Fibroblast of gingiva (primary cell): ENCODE data around the gene DLK1.

ENCODE experiments used
- DNase-seq: peaks from one replicate; pipeline ENCODE4 v3.0.0-alpha.2; 2011; ENCODE audit warnings: low read depth

DLK1 gene

GRCh38 chr14:100733152-100733850, 6.6 kb downstream of the DLK1 start:
- DNase-seq = no peak

GRCh38 chr14:100734031-100734990, 7.6 kb downstream of the DLK1 start:
- DNase-seq = no peak

- no peak for DNase-seq
Measured at GRCh38 chr14:100735271-100735670, 8.6 kb downstream of the DLK1 start.

- no peak for DNase-seq
Measured at GRCh38 chr14:100736269-100737180, 9.8 kb downstream of the DLK1 start.

GRCh38 chr14:100737526-100737925, 10.8 kb downstream of the DLK1 start:
- DNase-seq = no peak

- DNase-seq = no peak
Measured at GRCh38 chr14:100738269-100738691, 11.6 kb downstream of the DLK1 start.

- no peak for DNase-seq
Measured at GRCh38 chr14:100738704-100739131, 12.0 kb downstream of the DLK1 start.

- DNase-seq = no peak
Measured at GRCh38 chr14:100739306-100739705, 12.6 kb downstream of the DLK1 start.

DNA sequence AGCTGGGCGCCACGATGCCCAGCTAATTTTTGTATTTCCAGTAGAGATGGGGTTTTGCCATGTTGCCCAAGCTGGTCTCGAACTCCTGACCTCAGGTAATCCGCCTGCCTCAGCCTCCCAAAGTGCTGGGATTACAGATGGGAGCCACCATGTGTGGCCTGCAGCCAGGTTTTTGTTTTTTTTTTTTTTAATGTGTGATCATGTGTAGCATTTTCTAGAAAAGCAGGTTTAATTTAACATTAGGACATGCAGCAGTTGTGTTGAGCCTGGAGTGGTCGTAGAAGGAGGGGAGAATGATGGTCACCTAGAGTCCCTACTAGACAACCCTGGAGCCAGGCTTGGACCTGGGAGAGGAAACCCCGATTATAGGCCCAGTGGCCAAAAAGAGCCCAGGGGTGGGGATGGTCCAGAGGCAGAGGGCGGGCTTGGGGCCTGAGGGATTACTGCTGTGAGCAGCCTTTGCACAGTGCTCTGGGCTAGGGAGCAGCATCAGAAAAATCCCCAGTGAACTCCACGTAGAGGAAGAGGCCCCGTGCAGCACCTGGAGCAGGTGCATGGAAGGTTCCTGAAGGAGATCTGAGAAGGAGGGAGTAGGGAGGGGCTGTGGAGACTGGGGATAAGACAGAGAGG, 13.6 kb downstream of the DLK1 start:
- no peak for DNase-seq

DNA sequence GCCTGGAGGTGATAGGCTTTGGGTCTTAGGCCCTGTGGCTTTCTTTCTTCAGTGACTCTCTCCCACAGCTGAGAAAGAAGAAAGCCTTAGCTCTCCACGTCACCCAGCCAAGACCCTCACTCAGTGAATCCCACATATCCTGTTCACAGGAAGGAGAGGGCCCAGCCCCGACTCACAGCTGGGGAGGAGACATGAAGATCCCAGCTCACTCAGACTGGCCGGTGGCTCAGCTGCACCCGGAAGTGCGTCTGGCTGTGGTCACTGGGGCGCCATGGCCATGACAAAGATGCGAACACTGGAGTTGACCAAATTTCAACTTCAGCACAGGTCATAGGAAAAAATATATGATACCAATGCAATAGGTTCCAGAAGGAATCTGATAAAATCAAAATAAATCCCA, 14.2 kb downstream of the DLK1 start:
- DNase-seq = no peak

DNA sequence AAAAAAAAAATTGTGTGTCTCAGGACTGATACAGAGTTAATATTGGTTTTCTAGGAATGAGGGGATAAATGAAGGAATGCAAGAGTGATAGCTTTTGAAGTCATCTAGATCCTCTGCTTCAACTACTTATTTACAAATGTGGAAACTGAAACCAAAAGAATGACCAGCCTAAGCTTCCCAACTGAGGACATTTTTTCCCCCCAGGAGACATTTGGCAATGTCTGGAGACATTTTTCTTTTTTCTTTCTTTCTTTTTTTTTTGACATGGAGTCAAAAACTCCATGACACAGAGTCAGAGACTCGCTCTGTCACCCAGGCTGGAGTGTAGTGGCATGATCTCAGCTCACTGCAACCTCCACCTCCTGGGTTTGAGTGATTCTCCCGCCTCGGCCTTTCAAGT, 15.3 kb downstream of the DLK1 start:
- DNase-seq = no peak

DNA sequence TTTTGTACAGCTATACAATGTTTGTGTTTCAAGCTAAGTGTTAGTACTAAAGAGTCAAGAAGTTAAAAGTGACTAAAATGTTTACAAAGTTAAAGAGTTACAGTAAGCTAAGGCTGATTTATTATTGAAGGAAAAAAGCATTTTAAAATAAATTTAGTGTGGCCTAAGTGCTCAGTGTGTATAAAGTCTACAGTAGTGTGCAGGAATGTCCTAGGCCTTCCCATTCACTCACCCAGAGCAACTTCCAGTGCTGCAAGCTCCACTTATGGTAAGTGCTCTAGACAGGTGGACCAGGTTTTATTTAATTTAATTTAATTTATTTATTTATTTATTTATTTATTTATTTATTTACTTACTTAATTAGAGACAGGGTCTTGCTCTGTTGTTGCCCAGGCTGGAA, 19.6 kb downstream of the DLK1 start:
- no peak for DNase-seq

GRCh38 chr14:100747021-100747586, 20.4 kb downstream of the DLK1 start:
- peak; percentile 94 for DNase-seq

DNA sequence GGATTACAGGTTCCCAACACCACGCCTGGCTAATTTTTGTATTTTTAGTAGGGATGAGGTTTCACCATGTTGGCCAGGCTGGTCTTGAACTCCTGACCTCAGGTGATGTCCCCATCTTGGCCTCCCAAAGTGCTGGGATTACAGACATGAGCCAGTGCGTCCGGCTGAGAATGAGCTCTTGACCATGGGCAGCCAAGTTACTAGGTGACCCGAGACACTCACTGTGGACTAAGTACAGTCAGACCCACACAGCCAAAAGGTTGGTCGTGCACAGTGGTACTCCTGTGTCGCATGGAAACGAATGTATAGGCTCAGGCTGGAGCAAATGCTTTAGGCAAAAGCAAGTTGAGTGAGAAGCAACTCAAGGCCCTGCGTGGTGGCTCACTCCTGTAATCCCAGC, 21.0 kb downstream of the DLK1 start:
- DNase-seq = no peak

- no peak for DNase-seq
Measured at GRCh38 chr14:100748403-100748802, 21.7 kb downstream of the DLK1 start.

DNA sequence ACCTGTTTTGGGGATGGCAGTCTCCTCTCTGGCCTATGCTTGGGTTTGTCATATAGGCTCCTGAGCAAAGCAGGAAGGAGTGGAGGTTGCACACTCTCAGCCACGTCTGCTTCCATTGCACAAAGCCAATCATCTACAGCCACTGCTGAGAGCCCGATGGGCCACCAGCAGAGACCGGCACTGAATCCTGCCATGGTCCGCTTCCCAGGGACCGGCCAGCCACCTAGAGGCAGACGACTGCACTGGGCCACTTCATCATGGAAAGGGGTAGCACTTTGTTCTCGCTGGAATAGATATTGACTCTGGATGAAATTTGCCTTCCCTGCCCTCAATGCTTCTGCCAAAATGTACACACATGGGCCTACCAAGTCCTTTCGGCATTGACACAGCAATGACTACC, 22.3 kb downstream of the DLK1 start:
- DNase-seq = no peak

DNA sequence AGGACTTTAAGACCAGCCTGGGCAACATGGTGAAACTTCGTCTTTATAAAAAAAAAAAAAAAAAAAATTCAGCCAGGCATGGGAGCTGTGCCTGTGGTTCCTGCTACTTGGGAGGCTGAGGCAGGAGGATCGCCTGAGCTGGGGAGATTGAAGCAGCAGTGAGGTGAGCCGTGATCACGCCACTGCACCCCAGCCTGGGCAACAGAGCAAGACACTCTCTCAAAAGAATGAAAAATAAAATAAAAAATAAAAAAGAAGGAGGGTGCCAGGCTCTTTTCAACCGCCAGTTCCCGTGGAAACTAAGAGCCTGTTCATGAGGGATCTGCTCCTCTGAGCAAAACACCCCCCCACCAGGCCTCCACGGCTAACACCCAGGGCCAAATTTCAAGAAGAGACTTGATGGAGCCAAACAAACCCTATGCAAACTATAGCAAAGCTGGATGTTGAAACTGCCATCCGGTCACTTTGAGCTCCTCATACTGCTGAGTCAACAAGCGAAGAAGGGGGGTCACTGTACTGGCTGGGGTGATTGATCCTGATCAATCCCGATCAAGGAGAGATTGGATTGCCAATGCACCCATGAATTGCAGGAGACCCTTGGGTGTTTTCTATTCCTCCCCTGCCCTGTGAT, 23.4 kb downstream of the DLK1 start:
- DNase-seq = no peak

GRCh38 chr14:100750762-100751699, 24.3 kb downstream of the DLK1 start:
- no peak for DNase-seq

DNA sequence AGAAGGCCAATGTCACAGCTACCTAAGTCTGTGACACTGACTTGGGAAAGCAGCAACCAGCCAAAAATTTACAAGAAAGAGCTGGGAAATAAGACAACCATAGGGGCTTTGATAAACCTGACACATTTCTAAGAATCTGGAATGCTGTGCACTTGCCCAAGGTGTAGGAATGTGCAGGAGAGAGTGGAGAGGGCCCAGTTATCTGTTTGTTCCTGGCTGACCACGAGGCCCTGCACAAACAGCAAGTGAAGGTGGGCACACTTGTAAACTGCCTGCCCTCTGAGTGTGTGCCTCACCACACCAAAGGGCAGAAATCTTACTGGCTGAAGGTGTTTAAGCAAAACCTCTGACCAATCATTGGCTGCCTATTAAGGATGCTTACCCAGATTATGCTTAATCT, 27.3 kb downstream of the DLK1 start:
- no peak for DNase-seq

DNA sequence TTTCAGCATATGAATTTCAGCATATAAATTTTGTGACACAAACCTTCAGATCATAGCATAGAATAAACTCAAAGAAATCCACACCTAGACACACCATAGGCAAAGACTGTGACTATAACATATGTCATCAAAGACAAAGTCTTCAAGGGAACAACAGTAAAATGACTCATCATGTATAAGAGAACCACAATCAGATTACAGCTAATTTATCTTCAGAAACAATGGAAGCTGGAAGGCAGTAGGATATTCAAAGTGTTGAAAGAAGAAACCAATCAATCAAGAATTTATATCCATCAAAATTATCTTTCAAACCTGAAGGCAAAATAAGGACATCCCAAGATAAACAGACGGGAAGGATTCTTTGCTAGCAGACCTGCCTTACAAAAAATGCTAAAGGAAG, 29.0 kb downstream of the DLK1 start:
- no peak for DNase-seq
